ENCODE data around the gene SCAMP5. TPM values are rescaled to one million over a fixed set of nuclear protein-coding genes. Genes with fewer than 3 reads are reported as not detected.

SCAMP5 gene
- 10 to 100 TPM in 1 of 12 donors, 1 to 10 TPM in 10, not detected in 1; 2.9 to 17.2 (median 4.1) TPM for polyA plus RNA-seq (ENCODE audit: insufficient read length in 12 of 12)
- long read RNA-seq, donor 1, partial matches to known transcripts: 0 of 2 reads
- long read RNA-seq, donor 1, other reads (novel, unspliced or antisense): 0 of 2 reads
- long read RNA-seq, donor 2: 0 reads
- long read RNA-seq, donor 3: 0 reads
- long read RNA-seq, donor 4, partial matches to known transcripts: 0 of 1 reads
- long read RNA-seq, donor 4, other reads (novel, unspliced or antisense): 0 of 1 reads
- long read RNA-seq, donor 5, partial matches to known transcripts: 0 of 1 reads
- long read RNA-seq, donor 5, other reads (novel, unspliced or antisense): 0 of 1 reads
- long read RNA-seq, donor 6, partial matches to known transcripts: 0 of 2 reads
- long read RNA-seq, donor 6, other reads (novel, unspliced or antisense): 0 of 2 reads
- long read RNA-seq, donor 7: 0 reads
- long read RNA-seq, donor 8, partial matches to known transcripts: 0 of 2 reads
- long read RNA-seq, donor 8, other reads (novel, unspliced or antisense): 0 of 2 reads
- long read RNA-seq, donor 9: 0 reads
- long read RNA-seq, donor 10: 0 reads
- long read RNA-seq, donor 11: 0 reads

DNA sequence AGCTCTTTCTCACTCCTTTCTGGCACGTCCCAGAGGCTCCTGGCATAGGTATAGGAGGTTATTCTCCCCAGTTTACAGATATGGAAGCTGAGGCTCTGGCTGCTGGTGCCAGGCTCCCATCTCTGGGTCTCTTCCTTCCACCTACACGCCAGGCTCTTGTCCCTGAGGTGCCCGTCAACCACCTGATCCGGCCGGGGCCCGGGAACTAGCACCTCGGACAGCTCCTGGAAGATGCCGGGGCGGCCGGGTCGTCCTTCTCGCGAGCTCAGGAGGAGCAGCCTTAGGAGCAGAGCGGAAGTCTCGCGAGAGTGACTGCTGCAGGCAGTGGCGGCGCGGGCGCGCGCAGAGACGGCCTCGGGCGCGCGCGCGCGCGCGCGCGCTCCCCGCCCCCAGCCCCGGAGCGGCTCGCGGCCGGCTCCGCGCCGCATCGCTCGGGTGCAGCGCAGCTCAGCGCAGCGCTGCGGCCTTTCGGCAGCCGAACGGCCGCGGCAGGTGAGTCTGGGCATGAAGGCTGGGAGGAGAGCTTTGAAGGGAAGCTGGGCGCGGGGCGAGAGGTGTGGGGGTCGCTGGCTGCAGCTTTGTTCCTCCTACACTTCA, at the start of gene SCAMP5:
TSS of gene SCAMP5 (plus strand) at position 382 of the 597 bp plus-strand sequence. CDS start 16,277 bp downstream, outside the sequence.
- peak; percentile 93 for DNase-seq

- DNase-seq: peak; percentile 84
Measured at GRCh38 chr15:74950078-74950908, 45.1 kb upstream of the SCAMP5 start.

DNA sequence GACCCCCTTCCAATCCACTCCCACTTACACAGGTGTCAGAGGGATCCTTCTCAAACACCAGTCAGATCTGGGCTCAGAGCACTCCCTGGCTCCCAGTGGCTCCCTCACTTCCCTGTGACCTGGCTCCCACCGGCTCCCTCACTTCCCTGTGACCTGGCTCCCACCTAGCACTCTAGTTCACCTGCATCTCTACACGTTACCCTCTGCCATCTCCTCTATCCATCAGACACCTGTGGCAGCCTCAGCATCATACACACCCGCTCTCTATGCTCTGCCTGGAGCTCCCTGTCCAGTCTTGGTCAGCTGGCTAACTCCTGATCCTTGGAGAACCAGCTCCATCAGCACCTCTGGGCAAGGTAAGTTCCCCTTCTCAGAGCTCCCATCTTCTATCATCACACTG, 44.4 kb upstream of the SCAMP5 start:
- DNase-seq: no peak

DNA sequence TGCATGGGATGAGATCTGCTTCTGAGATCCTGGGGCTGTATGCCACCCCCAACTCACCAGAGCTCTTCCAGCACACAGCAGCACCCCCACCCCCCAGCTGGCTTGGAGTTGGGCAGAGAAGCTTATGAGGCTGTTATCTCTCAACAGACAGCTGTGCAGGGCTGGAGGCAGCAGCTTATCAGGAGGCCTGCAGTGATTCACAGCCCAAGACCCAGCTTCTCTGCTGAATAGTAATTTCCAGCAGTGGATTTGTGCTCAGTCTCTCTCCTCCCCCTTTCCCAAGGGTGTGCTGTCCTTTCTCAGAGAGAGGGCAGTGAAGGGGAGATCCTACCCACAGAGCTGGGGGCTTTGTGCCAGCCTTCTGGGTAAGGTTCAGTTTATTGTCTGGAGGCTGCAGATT, 40.8 kb upstream of the SCAMP5 start:
- no peak for DNase-seq

DNA sequence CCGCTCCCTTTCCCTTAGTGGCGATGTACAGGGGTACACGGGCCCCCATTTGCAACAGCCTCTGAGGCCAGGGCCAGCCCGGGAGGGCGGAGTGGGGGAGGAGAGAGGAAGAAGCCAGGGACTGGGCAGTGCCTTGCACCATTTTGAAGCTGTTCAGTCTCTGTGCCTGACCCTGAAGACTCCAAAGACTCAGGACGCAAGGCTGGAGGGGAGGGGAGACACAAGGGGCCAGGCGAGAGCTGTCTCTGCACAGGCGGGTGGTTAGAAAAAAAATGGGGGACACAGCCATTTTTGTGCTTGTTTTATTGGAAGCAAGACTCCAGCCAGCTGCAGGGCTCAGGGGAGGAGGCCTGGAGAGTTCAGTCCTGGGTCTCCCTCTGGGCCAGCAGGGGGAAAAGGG, 40.3 kb upstream of the SCAMP5 start:
- no peak for DNase-seq

DNA sequence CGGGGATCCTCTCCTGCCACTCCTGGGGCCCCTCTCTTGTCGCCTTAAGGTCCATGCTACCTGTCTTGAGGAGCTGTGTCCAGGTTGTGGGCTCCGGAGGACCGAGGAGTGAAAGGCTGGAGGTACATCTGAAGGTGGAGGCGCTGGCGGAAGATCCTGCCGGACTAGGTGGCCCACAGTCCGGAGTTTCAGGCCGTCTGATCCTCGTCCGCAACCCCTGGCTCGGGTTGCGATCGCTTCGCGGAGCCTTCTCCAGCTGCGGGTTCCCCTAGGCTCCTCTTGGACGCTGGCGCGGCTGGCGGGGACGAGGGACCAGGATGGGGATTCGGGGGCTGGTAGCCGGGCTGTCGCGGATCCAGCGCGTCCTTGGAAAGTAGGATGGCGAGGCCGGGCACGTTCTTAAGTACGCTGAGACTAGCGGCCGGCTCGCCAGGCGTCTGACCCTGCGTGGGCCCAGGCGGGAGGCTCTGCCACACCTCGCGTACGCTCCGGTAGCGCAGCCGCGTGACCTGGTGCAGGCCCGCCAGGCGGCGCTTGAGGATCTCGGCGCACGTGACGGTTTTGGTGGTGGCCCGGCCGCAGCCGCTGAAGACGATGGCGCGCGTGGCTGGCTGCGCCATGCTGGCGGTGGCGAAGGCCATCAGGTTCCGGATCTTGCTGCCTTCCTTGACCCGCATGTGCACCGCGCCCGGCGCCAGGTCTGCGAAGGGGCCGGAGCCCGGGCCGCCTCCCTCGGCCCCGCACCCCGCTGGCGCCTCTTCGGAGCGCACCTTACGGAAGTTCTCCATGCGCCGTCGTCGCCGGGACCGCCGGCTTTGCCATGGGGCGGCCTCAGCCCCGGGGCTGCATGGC, 39.3 kb upstream of the SCAMP5 start:
- no peak for DNase-seq

DNA sequence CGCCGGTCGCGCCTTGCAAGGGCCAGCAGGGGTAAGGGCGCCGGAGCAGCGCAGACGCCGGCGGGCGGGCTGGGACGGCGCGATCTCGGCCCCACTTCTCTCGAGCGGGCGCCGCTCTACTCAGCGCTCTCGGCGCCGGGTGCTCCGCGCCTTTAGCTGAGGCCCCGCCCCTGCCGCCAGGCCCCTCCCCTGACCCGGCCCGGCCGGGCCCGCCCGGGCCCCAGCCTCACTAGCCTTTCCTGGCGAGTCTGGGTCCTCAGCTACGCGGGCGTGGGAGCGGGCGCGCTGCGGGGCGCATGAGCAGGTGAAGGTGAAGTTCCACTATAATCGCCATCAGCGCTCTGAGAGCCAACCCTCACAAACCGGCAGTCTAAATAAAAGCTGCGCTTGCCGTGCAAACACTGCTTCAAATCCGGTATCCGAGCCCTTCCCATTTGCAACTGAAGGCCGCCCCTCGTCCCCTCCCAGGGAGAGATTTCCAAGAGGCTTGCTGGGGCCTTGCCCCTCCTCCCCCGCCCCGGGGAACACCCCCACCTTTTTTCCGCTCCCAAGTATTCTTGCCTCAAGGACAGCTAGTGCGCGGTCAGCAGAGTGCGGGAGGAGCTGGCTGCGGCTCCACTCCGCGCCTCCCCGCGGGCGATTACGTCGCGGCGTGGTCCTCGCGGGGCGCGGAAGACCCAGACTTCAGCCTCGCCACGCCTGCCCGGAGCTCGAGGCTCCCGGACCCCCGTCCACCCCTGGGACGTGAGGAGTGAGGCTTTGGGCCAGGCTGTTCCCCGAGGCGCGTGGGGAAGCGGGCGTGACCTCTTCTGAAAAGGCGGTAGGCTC, 38.5 kb upstream of the SCAMP5 start, which contains the start of gene RPP25:
TSS of gene RPP25 (minus strand) at position 125 of the 828 bp plus-strand sequence. CDS start 189 bp downstream, outside the sequence.
- no peak for DNase-seq

GRCh38 chr15:74957476-74958035, 37.8 kb upstream of the SCAMP5 start:
- no peak for DNase-seq

DNA sequence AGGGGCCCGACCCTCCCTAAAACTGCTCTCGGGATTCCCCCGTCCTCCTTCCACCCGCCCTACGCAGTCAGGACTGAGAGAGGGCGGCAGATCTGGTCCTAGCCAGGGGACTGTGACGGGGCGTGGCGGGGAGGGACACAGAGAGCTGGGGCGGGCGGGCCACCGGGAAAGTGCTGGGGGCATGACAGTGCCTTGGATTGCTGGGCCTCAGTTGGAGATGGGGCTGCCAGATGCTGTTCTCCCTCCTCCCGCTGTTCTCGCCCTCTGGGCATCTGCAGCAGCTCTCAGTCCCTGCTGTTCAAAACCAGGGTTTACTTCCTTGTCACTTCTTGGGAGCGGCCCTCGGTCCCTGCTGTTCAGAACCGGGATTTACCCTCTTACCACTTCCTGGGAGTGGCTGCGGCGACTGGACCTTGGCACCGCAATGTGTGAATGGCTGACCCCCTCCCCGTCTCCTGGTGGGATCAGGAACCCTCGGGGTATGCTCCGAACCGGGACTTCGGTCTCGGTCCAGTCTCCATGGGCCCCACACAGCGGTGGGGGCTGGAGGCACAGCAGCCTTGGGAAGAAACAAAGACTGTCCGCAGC, 36.9 kb upstream of the SCAMP5 start:
- no peak for DNase-seq

DNA sequence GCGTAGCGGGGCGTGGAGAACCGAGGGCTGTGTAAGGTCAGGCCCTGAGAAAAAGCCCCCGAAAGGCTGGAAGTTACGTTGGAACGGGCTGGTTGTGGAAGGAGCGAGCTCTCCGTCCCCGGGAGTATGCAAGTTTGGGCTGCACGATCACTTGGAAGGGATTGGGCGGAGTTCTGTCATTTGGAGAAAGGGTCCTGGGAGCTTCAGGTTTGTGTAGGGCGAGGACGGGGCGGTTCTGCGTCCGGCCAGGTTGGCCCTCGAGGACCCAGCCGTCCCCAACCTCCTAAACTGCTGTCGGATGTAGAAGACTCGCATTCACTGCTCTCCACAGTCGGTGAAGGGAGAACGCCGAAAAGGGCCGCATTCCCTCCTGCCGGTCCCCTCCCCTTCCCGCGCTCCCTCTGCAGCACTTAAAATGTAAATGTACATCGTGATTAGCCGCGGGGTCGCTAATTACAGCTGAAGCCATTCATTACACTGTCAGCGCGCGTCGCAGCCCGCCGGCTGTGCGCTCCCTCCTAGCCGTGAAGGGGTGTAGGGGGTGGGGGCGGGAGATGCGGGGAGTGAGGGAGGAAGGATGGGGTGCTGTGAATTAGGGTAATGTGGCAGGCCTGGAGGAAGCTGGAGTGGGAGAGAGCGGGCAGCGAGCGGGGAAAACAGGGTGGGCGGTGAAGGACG, 36.3 kb upstream of the SCAMP5 start:
- DNase-seq: no peak

DNA sequence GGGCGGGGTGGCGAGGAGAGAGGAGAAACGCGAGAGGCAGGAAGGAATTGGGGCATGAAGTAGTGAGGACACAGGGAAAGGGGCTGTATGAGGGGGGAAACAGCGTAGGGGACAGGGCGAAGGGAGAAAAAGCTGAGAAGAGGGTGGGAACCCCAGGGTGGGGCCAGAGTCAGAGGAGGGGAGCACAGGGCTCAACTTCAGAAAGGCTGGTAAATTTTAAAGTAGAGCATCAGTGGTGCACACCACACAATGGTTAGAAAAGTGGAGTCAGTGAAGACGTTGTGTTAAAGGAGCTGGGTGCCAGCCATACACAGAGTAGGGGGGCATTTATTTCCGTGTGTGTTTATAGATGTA, 35.8 kb upstream of the SCAMP5 start:
- DNase-seq: no peak

DNA sequence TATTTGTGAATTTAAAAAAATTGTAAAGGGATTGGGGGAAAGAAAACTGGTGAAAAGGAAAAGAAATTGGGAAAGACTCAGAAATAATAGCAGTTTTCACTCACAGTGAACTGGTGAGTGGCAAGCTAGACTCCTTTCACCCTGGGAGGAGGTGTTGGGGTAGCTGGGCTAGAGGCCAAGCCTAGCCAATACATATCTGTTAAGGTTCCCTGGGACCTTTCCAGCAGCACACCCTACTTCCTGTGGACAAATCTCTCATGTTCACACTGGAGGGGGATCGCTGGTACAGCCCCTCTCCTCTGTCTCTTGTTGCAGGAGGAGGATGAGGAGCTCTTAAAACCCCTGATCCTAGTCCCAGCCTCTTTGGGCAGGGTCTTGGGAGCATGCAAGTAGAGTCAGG, 35.1 kb upstream of the SCAMP5 start:
- no peak for DNase-seq

- no peak for DNase-seq
Measured at GRCh38 chr15:74960995-74961588, 34.3 kb upstream of the SCAMP5 start.

GRCh38 chr15:74961616-74962015, 33.7 kb upstream of the SCAMP5 start:
- DNase-seq: no peak

DNA sequence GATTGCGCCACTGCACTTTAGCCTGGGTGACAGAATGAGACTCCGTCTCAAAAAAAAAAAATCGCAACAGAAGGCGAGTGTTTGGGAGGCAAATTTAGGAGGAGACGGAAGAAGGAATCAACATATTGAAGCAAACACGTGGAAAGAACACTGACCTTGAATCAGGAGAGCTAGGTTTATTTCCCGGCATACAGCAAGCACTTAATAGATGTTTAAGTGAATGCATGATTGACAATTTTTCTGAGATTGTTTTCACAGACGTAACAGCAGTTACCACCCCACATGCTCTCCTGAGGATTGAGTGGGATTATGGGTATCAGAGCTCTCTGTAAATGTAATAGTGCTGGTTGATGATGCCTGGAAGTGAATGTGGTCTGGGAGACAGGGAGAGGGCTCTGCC, 33.1 kb upstream of the SCAMP5 start:
- DNase-seq: no peak

DNA sequence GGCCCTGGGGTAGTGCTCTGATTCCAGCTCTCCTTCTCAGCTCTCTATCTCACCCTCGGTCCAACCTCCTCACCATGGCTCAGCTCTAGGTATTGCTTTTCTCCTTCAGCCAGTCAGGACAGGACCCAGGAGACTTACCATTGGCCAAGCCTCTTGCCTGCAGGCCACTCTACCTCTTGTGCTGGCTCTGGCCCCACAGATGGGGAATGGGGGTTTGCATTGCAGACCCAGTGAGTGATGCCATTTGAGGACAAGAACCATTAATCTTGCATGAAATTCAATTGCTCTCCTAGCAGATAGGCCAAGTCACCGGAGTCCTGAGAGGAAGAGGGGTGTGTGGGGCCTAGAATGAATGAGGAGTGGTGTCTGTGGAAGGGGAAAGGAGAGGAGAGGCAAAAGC, 32.7 kb upstream of the SCAMP5 start:
- DNase-seq: no peak

GRCh38 chr15:74963213-74963612, 32.1 kb upstream of the SCAMP5 start:
- DNase-seq: no peak

DNA sequence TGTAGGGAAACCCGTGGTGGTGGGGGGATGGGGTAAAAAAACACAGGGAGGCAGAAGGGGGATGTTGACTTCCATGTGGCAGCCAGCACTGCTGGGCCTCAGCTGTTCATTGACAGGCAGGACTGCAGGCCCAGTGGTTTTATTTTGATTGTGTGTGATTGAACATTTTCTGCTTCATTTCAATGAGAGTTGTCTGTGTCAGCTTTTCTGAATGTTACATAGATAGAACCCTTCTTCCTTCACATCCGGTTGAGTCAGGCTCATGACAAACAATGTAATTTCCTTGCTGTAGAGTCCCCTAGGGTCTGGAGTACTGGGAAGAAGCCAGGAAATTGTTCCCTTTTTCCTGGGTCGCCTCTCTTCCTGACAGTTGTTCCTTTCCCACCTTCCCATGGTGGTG, 30.6 kb upstream of the SCAMP5 start:
- no peak for DNase-seq

Measured in muscle of arm (tissue), 14 donors.